GDM1 (cell line): ENCODE results near the gene CPN1.
"Not testable (repeated sequence)": the region's sequence is repeated elsewhere in the genome, so short reads cannot be mapped to it uniquely, and the experiment has no call there.

Source experiments
- DNase-seq: peaks from one replicate; lab custom pipeline; 2025; lab: John Stamatoyannopoulos, UW

Gene CPN1

GRCh38 chr10:100022403-100022802, 59.3 kb downstream of the CPN1 start:
- no peak for DNase-seq

GRCh38 chr10:100021322-100021721, 60.3 kb downstream of the CPN1 start:
- DNase-seq: no peak

- DNase-seq: no peak
Observed at GRCh38 chr10:100020886-100021253, 60.8 kb downstream of the CPN1 start.

GRCh38 chr10:100020142-100020885, 61.4 kb downstream of the CPN1 start:
- DNase-seq: no peak

GRCh38 chr10:100019787-100020141, 61.9 kb downstream of the CPN1 start:
- DNase-seq: no peak

- no peak for DNase-seq
Observed at GRCh38 chr10:100014071-100014762, 67.5 kb downstream of the CPN1 start.

- DNase-seq: no peak
Observed at GRCh38 chr10:100013621-100014020, 68.0 kb downstream of the CPN1 start.

- not testable (repeated sequence) for DNase-seq
Observed at GRCh38 chr10:100011906-100012305, 69.8 kb downstream of the CPN1 start.

GRCh38 chr10:100009793-100010676, 71.6 kb downstream of the CPN1 start, which contains the start of gene DNMBP:
TSS of gene DNMBP (minus strand) at chr10:100009947. CDS start at chr10:99972124, 37,823 bp downstream.
- peak; percentile 85 for DNase-seq

- peak; percentile 45 for DNase-seq
Observed at GRCh38 chr10:100009283-100009792, 72.3 kb downstream of the CPN1 start.

- no peak for DNase-seq
Observed at GRCh38 chr10:100008708-100009282, 72.9 kb downstream of the CPN1 start.

GRCh38 chr10:100008142-100008522, 73.5 kb downstream of the CPN1 start:
- DNase-seq: no peak

- DNase-seq: no peak
Observed at GRCh38 chr10:100007231-100008141, 74.2 kb downstream of the CPN1 start.

- DNase-seq: peak; percentile 18
Observed at GRCh38 chr10:100006243-100006886, 75.3 kb downstream of the CPN1 start.

- DNase-seq: no peak
Observed at GRCh38 chr10:100004805-100005510, 76.7 kb downstream of the CPN1 start.

GRCh38 chr10:100000109-100000644, 81.5 kb downstream of the CPN1 start:
- no peak for DNase-seq

- no peak for DNase-seq
Observed at GRCh38 chr10:99999319-100000108, 82.2 kb downstream of the CPN1 start.

- DNase-seq: no peak
Observed at GRCh38 chr10:99998889-99999288, 82.8 kb downstream of the CPN1 start.
